DOHH2 (cell line): Measurements from ENCODE around the gene NEK1.

Experiments used
- EZH2phosphoT487 ChIP-seq: fragments of 200-600 bp; sonication (generic); IDR thresholded peaks from 2 replicates; pipeline ENCODE4 v1.6.1; 2017; ENCODE audit warnings: borderline replicate concordance, mild to moderate bottlenecking, antibody characterized with exemption, low read length, moderate library complexity, mixed read lengths
- TF ChIP-seq, protein P1 (sequence below): fragments of 200-600 bp; sonication (generic); IDR thresholded peaks from one replicate; pipeline ENCODE4 v1.5.1; 2014; ENCODE audit warnings: antibody characterized with exemption, mild to moderate bottlenecking, low read depth, low read length; ENCODE audit not compliant: poor library complexity, severe bottlenecking

DNA sequence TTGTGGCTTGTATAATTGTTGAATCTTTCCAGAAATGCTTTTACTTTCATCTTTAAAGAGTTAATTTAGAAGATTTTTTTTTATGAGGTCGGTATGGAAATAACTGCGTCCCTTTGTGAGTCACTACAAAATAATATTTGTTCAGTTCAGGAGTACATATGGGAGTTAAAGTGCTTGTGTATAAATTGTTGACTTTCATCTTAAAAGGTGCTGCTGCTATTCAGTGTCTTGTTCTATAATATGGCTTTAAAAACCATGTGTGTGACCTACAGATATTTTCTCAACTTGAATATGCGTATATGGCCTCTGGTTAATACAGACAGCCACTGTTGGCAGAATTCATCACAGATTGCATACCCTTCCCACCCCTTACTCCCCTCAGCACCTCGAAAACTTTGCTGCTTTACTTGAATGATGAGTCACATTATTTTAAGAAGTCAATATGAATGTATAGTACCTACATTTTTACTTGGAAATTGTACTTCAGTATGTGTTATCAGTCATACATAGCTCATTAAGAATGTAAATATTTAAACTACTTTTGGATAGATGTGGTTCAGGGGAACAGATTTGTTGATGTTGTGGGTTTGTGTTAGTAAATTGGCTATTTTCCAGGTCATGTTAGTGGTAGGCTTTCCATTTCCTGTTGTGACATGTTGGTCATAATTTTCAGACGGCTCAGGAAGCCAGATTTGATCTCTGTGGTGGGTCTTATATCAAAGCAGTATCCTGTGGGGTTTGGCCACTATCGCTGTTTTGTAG is 9.5 kb upstream of the NEK1 start:
- TF ChIP-seq, protein P1, sequence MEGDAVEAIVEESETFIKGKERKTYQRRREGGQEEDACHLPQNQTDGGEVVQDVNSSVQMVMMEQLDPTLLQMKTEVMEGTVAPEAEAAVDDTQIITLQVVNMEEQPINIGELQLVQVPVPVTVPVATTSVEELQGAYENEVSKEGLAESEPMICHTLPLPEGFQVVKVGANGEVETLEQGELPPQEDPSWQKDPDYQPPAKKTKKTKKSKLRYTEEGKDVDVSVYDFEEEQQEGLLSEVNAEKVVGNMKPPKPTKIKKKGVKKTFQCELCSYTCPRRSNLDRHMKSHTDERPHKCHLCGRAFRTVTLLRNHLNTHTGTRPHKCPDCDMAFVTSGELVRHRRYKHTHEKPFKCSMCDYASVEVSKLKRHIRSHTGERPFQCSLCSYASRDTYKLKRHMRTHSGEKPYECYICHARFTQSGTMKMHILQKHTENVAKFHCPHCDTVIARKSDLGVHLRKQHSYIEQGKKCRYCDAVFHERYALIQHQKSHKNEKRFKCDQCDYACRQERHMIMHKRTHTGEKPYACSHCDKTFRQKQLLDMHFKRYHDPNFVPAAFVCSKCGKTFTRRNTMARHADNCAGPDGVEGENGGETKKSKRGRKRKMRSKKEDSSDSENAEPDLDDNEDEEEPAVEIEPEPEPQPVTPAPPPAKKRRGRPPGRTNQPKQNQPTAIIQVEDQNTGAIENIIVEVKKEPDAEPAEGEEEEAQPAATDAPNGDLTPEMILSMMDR = no peak
- no peak for TF ChIP-seq EZH2phosphoT487
